Measurements from ENCODE around the gene COMMD6.
"Not testable (repeated sequence)": the region's sequence is repeated elsewhere in the genome, so short reads cannot be mapped to it uniquely, and the experiment has no call there.

COMMD6 gene

DNA sequence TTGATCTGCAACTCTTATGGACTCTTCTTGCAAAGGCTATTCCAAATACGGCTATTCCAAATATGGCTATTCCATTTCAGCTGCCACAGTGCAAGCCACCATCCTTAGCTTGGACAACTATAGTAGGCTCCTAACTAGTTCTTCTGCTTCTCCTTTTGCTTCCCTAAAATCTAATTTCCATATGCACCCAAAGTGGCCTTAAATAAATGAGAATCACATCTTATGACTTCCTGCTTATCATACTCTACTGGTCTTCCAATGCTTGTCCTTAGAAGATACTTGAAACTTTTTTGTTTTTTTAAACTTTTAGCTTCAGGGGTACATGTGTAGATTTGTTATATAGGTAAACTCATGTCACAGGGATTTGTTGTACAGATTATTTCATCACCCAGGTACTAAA lies 16.8 kb upstream of the COMMD6 start:
- TF ChIP-seq, protein P1, sequence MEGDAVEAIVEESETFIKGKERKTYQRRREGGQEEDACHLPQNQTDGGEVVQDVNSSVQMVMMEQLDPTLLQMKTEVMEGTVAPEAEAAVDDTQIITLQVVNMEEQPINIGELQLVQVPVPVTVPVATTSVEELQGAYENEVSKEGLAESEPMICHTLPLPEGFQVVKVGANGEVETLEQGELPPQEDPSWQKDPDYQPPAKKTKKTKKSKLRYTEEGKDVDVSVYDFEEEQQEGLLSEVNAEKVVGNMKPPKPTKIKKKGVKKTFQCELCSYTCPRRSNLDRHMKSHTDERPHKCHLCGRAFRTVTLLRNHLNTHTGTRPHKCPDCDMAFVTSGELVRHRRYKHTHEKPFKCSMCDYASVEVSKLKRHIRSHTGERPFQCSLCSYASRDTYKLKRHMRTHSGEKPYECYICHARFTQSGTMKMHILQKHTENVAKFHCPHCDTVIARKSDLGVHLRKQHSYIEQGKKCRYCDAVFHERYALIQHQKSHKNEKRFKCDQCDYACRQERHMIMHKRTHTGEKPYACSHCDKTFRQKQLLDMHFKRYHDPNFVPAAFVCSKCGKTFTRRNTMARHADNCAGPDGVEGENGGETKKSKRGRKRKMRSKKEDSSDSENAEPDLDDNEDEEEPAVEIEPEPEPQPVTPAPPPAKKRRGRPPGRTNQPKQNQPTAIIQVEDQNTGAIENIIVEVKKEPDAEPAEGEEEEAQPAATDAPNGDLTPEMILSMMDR (IDR thresholded peaks at IDR 0.05; ENCODE audit: insufficient read depth, low read length, poor library complexity, severe bottlenecking): no peak
- H3K27me3 ChIP-seq (replicated peaks; ENCODE audit: control insufficient read depth, insufficient read depth, low read length): no peaks in the 10 kb centered on the region
- H3K4me3 ChIP-seq (replicated peaks; ENCODE audit: low read depth, low read length): no peak overlapping the region
- H3K36me3 ChIP-seq (ENCODE audit: control insufficient read depth, insufficient read depth, low read length): peaks cover 1% of the 10 kb centered on the region
- DNase-seq (ENCODE audit: extremely low read depth, insufficient read length): no peak

DNA sequence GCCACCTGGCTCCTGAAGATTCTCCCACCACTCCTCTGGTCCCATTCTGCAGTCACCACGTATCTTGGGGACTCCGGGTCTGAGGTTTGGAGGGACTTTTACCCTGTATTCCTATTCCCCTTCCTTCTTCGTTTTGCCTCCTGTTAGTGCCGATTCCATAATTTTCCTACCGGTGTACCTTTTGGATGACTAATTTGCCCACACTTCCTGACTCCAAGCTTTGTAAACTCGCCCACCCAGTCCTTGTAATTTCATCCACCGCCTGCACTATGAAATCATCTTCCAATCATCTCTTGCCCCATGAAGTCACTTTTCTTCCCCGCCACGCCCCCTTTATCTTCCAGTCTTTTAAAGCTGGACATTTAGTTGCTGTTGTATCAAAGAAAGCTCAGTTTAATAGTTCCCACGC lies 12.5 kb upstream of the COMMD6 start:
- DNase-seq (ENCODE audit: extremely low read depth, insufficient read length): no peak
- Histone ChIP-seq H3K4me3 (replicated peaks; ENCODE audit: low read depth, low read length) (peak overlapping the region; percentile 95), H3K27me3 (replicated peaks; ENCODE audit: control insufficient read depth, insufficient read depth, low read length) (no peaks in the 10 kb centered on the region), H3K36me3 (ENCODE audit: control insufficient read depth, insufficient read depth, low read length) (peaks cover 1% of the 10 kb centered on the region)
- TF ChIP-seq, protein P1 (IDR thresholded peaks at IDR 0.05; ENCODE audit: insufficient read depth, low read length, poor library complexity, severe bottlenecking): no peak

DNA sequence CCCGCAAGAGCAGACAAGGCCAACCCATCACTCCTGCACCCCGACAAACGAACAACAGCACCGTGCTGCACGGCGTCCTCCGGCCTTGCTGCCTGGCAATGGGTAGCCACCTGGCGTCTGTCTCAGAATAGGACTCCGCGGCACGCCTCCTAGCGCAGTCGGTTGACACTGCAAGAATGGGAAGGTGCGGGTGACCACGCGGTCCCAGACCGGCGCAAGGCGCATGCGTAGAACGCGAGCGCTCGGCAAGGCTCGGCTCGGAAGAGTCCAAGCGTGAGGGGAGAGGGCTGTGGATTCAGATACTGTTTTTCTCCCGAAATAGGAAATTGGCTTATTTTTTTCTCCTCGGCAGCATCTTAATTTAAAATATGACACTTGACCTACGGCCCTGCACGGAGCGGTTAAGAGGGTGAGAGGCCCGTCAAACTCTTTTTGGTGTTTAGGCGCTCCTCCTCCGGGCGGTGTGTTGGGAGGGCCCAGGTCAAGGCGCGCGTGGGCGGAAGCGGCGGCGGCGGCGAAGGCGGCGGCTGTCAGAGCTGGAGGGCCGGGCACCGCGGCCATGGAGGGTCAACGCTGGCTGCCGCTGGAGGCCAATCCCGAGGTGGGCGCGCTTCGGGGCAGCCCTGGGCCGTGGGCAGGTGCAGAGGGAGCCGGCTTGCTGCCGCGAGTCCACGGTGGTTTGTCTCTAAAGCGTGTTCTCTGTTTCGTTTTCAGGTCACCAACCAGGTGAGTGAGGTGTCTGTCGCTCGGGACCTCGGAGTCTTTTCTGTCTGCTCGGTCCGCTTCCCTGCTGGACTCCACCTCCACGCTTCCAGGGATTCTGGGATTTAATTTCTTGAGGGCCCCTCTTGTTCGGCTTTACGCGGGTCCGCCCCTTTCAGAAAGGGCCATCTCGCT lies 11.9 kb upstream of the COMMD6 start, which contains the start of gene UCHL3:
UCHL3 (plus strand) TSS at position 530 of the 897 bp plus-strand sequence; CDS start at position 560, 30 bp downstream.
- H3K36me3 ChIP-seq (ENCODE audit: control insufficient read depth, insufficient read depth, low read length): no peaks in the 10 kb centered on the region; the same call in 1 of the 2 replicates
- TF ChIP-seq, protein P1 (IDR thresholded peaks at IDR 0.05; ENCODE audit: insufficient read depth, low read length, poor library complexity, severe bottlenecking): peak; percentile 95
- peak within 1 kb of the TSS; percentile 95 for H3K4me3 ChIP-seq (replicated peaks; ENCODE audit: low read depth, low read length)

DNA sequence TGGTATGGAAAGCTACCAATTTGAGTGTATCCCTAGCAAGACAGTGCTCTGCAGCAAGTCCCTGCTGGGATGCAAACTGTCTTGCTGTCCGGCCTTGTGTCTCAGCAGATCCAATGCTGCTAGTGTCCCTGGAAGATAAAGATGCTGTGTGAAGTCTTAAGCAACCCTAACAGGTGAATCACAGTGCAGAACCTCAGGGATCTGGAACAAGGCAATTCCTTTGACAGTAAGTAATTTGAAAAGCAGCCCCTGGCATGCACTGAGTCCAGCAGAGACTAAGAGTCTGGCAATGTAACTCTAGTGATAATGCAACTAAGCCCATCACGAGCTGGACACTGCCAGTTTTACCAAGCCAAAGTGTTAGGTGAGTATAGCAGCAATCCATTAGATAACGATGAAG lies 10.3 kb upstream of the COMMD6 start:
- DNase-seq (ENCODE audit: extremely low read depth, insufficient read length): no peak
- TF ChIP-seq, protein P1 (IDR thresholded peaks at IDR 0.05; ENCODE audit: insufficient read depth, low read length, poor library complexity, severe bottlenecking): no peak
- Histone ChIP-seq H3K27me3 (replicated peaks; ENCODE audit: control insufficient read depth, insufficient read depth, low read length) (no peaks in the 10 kb centered on the region), H3K4me3 (replicated peaks; ENCODE audit: low read depth, low read length) (no peak overlapping the region), H3K36me3 (ENCODE audit: control insufficient read depth, insufficient read depth, low read length) (no peaks in the 10 kb centered on the region)

More for the DNA sequence above, 11.9 kb upstream of the COMMD6 start, which contains the start of gene UCHL3:
- H3K27me3 ChIP-seq (replicated peaks; ENCODE audit: control insufficient read depth, insufficient read depth, low read length): no peaks in the 10 kb centered on the region
- DNase-seq (ENCODE audit: extremely low read depth, insufficient read length): peak; percentile 96

DNA sequence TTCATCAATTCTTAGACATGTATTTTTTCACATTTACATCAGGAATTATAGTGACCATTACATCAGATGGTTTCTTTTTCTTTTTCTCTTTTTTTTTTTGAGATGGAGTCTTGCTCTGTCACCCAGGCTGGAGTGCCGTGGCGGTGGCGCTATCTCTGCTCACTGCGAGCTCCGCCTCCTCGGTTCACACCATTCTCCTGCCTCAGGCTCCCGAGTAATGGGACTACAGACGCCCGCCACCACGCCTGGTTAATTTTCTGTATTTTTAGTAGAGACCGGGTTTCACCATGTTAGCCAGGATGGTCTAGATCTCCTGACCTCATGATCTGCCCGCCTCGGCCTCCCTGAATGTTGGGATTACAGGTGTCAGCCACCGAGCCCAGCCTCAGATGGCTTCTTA lies 7.7 kb upstream of the COMMD6 start:
- not testable (repeated sequence) for H3K27me3 ChIP-seq (replicated peaks; ENCODE audit: control insufficient read depth, insufficient read depth, low read length); H3K36me3 ChIP-seq (ENCODE audit: control insufficient read depth, insufficient read depth, low read length); DNase-seq (ENCODE audit: extremely low read depth, insufficient read length); H3K4me3 ChIP-seq (replicated peaks; ENCODE audit: low read depth, low read length)

DNA sequence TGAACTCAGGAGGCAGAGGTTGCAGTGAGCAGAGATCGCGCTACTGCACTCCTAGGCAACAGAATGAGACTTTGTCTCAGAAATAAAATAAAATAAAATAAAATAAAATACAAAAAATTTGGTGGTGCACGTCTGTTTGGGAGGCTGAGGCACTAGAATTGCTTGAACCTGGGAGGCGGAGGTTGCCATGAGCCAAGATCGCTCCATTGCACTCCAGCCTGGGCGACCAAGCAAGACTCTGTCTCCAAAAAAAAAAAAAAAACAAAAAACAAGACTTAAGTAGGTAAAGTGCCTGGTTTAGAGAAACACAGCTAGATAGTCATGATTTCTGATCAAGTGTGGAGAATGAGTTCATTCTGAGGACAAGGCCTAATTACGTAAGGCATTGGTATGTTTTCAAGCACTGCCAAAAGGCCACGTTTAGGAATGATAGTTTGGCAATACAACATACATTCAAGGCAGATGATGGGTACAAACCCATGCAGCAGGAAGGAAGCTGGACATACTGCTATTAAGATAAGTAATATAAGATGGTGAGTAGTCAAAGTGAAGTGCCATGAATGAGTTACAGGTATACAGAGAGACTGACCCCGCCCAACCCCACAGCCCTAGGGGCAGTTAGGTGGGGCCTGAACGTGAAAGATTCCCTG lies 7.2 kb upstream of the COMMD6 start:
- no peak for DNase-seq (ENCODE audit: extremely low read depth, insufficient read length)
- Histone ChIP-seq H3K27me3 (replicated peaks; ENCODE audit: control insufficient read depth, insufficient read depth, low read length) (no peaks in the 10 kb centered on the region), H3K36me3 (ENCODE audit: control insufficient read depth, insufficient read depth, low read length) (no peaks in the 10 kb centered on the region), H3K4me3 (replicated peaks; ENCODE audit: low read depth, low read length) (no peak overlapping the region)
- TF ChIP-seq, protein P1 (IDR thresholded peaks at IDR 0.05; ENCODE audit: insufficient read depth, low read length, poor library complexity, severe bottlenecking): no peak
